Fibroblast of lung (primary cell): Measurements from ENCODE around the gene AKAP7. TPM values are rescaled to one million over a fixed set of nuclear protein-coding genes. Genes with fewer than 3 reads are reported as not detected.

Experiments
- DNase-seq, 2 donors: peaks; one replicate each; pipeline versions ENCODE4 v3.0.0 to v3.0.0-alpha.2; 2010; ENCODE audit warnings: low read depth in 2 of 2
- H2AFZ ChIP-seq: 2 replicates; pipeline ENCODE4 v1.5.1; 2012; ENCODE audit warnings: low read length, control low read depth, inconsistent platforms
- H3K27ac ChIP-seq: 2 replicates; pipeline ENCODE4 v1.5.1; 2011; ENCODE audit warnings: low read length, control low read depth; ENCODE audit not compliant: insufficient read depth
- H3K27me3 ChIP-seq: 2 replicates; pipeline ENCODE4 v1.5.1; 2011; ENCODE audit warnings: mild to moderate bottlenecking, low read length; ENCODE audit not compliant: control insufficient read depth, insufficient read depth
- H3K36me3 ChIP-seq: 2 replicates; pipeline ENCODE4 v1.5.1; 2011; ENCODE audit warnings: low read length; ENCODE audit not compliant: control insufficient read depth, insufficient read depth
- H3K4me1 ChIP-seq: 2 replicates; pipeline ENCODE4 v1.5.1; 2011; ENCODE audit warnings: low read length; ENCODE audit not compliant: control insufficient read depth, insufficient read depth; ENCODE audit errors: extremely low read depth
- H3K4me2 ChIP-seq: 2 replicates; pipeline ENCODE4 v1.5.1; 2011; ENCODE audit warnings: low read length, control low read depth; ENCODE audit not compliant: insufficient read depth; ENCODE audit errors: extremely low read depth
- H3K4me3 ChIP-seq, 4 experiments: fragments of 200-600 bp in 1 of 4; sonication (generic) in 1 of 4; replicated peaks in 1 of 4; 2 replicates each; pipeline ENCODE4 v1.5.1; 2011 to 2016; ENCODE audit warnings: low read length in 4 of 4, low read depth in 3 of 4, mild to moderate bottlenecking in 3 of 4, control low read depth in 2 of 4, inconsistent platforms in 1 of 4, mixed read lengths in 1 of 4; ENCODE audit not compliant: insufficient read depth in 1 of 4; ENCODE audit errors: control extremely low read depth in 1 of 4
- H3K79me2 ChIP-seq: 2 replicates; pipeline ENCODE4 v1.5.1; 2012; ENCODE audit warnings: mild to moderate bottlenecking, low read length, inconsistent platforms; ENCODE audit not compliant: control insufficient read depth, insufficient read depth
- H3K9ac ChIP-seq: 2 replicates; pipeline ENCODE4 v1.5.1; 2011; ENCODE audit warnings: mild to moderate bottlenecking, low read length, control low read depth; ENCODE audit not compliant: insufficient read depth
- H3K9me3 ChIP-seq: 2 replicates; pipeline ENCODE4 v1.5.1; 2012; ENCODE audit warnings: low read depth, low read length; ENCODE audit not compliant: control insufficient read depth, insufficient read depth
- H4K20me1 ChIP-seq: 2 replicates; pipeline ENCODE4 v1.5.1; 2011; ENCODE audit warnings: low read length; ENCODE audit not compliant: control insufficient read depth, insufficient read depth; ENCODE audit errors: extremely low read depth
- EZH2 ChIP-seq: IDR thresholded peaks from 2 replicates; pipeline ENCODE4 v1.5.1; 2012; ENCODE audit warnings: low read length, control low read depth, mild to moderate bottlenecking; ENCODE audit errors: missing control alignments
- polyA plus RNA-seq, 2 donors: library from polyadenylated mRNA; depleted of rRNA in 1 of 2; stranded (reverse) in 1 of 2; unstranded in 1 of 2; fragments of >200 nt; gene quantifications; 2 replicates each; pipeline ENCODE4 v1.2.1, GENCODE V29; 2011 to 2012; ENCODE audit warnings: missing spikeins in 1 of 2
- total RNA-seq: library from RNA; depleted of rRNA; stranded (reverse); fragments of >200 nt; gene quantifications from 2 replicates; pipeline ENCODE4 v1.2.1, GENCODE V29; 2014
- TF ChIP-seq, protein P1 (sequence below), 2 donors: IDR thresholded peaks in 1 of 2; conservative IDR thresholded peaks in 1 of 2; 1 replicate in 1 of 2; 2 replicates in 1 of 2; pipeline ENCODE4 v1.5.1; 2011 to 2012; ENCODE audit warnings: low read length in 2 of 2, control low read depth in 1 of 2, inconsistent platforms in 1 of 2, low read depth in 1 of 2, mild to moderate bottlenecking in 1 of 2

Gene AKAP7
- total and polyA plus RNA-seq, 2 donors (not counting 1 experiment from before 2014, with no cell fraction given), result 3.1 to 5.8 TPM

DNA sequence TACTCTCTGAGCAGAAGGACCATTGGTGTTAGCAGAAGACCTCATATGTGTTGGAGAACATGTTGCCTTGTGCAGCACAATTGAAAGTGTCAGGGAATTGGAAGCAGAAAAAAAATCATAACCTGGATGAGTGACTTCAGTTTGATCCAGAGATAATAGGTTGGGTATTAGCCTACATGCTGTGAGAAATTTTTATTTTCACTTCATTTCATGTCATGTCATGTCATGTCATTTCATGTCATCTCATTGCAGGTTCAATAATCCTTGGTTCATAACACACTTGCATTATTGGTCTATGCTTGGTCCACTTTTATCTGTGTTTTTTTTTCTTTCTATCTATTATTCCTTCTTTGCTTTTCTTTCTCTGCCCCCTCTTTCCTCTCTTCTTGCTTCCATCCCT is 34.3 kb downstream of the AKAP7 start:
- H3K9ac ChIP-seq, result no peak overlapping the region
- no peaks in the 10 kb centered on the region for H3K79me2 ChIP-seq
- H2AFZ ChIP-seq, result no peak overlapping the region
- H3K9me3 ChIP-seq, result no peaks in the 10 kb centered on the region
- TF ChIP-seq EZH2, result no peak
- TF ChIP-seq, protein P1, sequence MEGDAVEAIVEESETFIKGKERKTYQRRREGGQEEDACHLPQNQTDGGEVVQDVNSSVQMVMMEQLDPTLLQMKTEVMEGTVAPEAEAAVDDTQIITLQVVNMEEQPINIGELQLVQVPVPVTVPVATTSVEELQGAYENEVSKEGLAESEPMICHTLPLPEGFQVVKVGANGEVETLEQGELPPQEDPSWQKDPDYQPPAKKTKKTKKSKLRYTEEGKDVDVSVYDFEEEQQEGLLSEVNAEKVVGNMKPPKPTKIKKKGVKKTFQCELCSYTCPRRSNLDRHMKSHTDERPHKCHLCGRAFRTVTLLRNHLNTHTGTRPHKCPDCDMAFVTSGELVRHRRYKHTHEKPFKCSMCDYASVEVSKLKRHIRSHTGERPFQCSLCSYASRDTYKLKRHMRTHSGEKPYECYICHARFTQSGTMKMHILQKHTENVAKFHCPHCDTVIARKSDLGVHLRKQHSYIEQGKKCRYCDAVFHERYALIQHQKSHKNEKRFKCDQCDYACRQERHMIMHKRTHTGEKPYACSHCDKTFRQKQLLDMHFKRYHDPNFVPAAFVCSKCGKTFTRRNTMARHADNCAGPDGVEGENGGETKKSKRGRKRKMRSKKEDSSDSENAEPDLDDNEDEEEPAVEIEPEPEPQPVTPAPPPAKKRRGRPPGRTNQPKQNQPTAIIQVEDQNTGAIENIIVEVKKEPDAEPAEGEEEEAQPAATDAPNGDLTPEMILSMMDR (conservative IDR thresholded peaks at IDR 0.05 in 1 of 2, IDR thresholded peaks at IDR 0.05 in 1 of 2; ENCODE audit: low read depth in 1 of 2, low read length in 2 of 2), result no peak
- no peaks in the 10 kb centered on the region for H3K36me3 ChIP-seq
- no peaks in the 10 kb centered on the region for H3K4me1 ChIP-seq
- no peaks in the 10 kb centered on the region for H3K27me3 ChIP-seq
- H4K20me1 ChIP-seq, result no peaks in the 10 kb centered on the region
- DNase-seq, result no peak
- H3K4me3 ChIP-seq, result no peak overlapping the region
- H3K4me2 ChIP-seq, result no peak overlapping the region
- H3K27ac ChIP-seq, result no peak overlapping the region

DNA sequence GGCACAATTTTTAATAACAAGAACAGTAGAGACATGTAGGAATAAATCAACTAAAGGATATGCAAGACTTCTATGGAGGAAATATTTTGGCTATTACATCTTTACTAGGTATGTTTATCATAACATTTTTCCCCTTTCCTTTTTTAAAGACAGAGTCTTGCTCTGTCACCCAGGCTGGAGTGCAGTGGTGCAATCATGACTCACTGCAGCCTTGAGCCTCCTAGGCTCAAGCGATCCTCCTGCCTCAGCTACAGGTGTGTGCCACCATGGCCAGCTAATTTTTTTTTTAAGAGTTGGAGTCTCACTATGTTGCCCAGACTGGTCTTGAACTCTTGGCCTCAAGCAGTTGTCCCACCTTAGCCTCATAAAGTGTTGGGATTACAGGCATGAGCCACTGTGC is 37.0 kb downstream of the AKAP7 start:
- Histone ChIP-seq H3K27me3 (no peaks in the 10 kb centered on the region), H3K9ac (no peak overlapping the region), H4K20me1 (no peaks in the 10 kb centered on the region), H3K4me1 (no peaks in the 10 kb centered on the region), H3K4me3 (no peak overlapping the region), H3K79me2 (no peaks in the 10 kb centered on the region), H3K36me3 (no peaks in the 10 kb centered on the region), H3K4me2 (no peak overlapping the region), H3K27ac (no peak overlapping the region), H2AFZ (no peak overlapping the region), H3K9me3 (no peaks in the 10 kb centered on the region)
- TF ChIP-seq EZH2, result no peak
- TF ChIP-seq, protein P1 (conservative IDR thresholded peaks at IDR 0.05 in 1 of 2, IDR thresholded peaks at IDR 0.05 in 1 of 2; ENCODE audit: low read depth in 1 of 2, low read length in 2 of 2), result no peak
- DNase-seq, result peak in 1 of 2 donors; percentile 45

DNA sequence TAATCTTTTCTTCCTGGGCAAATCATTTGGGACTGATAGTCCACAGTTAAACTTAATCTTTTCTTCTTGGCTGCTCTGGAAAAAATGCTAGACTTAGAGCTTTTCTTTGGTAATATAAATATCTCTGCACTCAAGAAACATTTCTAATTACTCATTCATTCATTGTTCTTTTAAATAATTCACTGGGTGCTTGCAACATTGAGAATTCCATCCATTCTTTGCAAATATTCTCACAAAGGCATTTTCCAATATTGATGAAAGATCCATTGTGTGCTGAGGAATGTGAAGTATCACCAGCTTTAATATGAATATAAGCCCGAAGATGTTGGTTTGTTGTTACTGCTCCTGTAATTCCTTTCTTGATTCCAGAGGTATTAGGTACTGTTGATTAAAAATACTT is 38.4 kb downstream of the AKAP7 start:
- H4K20me1 ChIP-seq, result no peaks in the 10 kb centered on the region
- no peaks in the 10 kb centered on the region for H3K79me2 ChIP-seq
- DNase-seq, result peak in 1 of 2 donors; percentile 82
- no peak overlapping the region for H3K4me3 ChIP-seq
- no peak overlapping the region for H3K4me2 ChIP-seq
- H3K36me3 ChIP-seq, result no peaks in the 10 kb centered on the region
- H2AFZ ChIP-seq, result no peak overlapping the region
- no peak overlapping the region for H3K9ac ChIP-seq
- TF ChIP-seq, protein P1 (conservative IDR thresholded peaks at IDR 0.05 in 1 of 2, IDR thresholded peaks at IDR 0.05 in 1 of 2; ENCODE audit: low read depth in 1 of 2, low read length in 2 of 2), result no peak
- TF ChIP-seq EZH2, result no peak
- H3K27ac ChIP-seq, result no peak overlapping the region
- H3K9me3 ChIP-seq, result no peaks in the 10 kb centered on the region
- H3K27me3 ChIP-seq, result no peaks in the 10 kb centered on the region
- H3K4me1 ChIP-seq, result no peaks in the 10 kb centered on the region
